Pancreas (tissue), 10 donors: ENCODE measurements around the gene PIMREG. TPM values are rescaled to one million over a fixed set of nuclear protein-coding genes. Genes with fewer than 3 reads are reported as not detected.
A peak's percentile ranks its signal among the peaks of the same experiment; 100 is the strongest.

ENCODE experiments used
- ATAC-seq, 4 donors: fragments of 200-7000 bp; cut with Tn5 transposase; one replicate each; pipeline versions ENCODE4 v1.8.0 to v1.9.1; 2020; ENCODE audit warnings: mild to moderate bottlenecking in 4 of 4, moderate library complexity in 4 of 4
- DNase-seq, 6 donors: peaks; one replicate each; pipeline ENCODE4 v3.0.0-alpha.2; 2020
- FAIRE-seq: peaks from 2 replicates; lab custom pipeline; 2012; peaks lifted over from hg19 to GRCh38; lab: Jason Lieb, UNC
- H3K27ac ChIP-seq, 4 donors: fragments of 200-600 bp; sonication (generic); 1 replicate in 3 of 4; 2 replicates in 1 of 4; pipeline versions ENCODE4 v1.5.0 to v1.8.0; 2020
- H3K27me3 ChIP-seq, 4 donors: fragments of 200-600 bp; one replicate each; pipeline ENCODE4 v1.8.0; 2021
- H3K36me3 ChIP-seq, 3 donors: fragments of 200-600 bp; sonication (generic) in 1 of 3; one replicate each; pipeline versions ENCODE4 v1.5.0 to v1.8.0; 2020 to 2021
- H3K4me1 ChIP-seq, 3 donors: fragments of 200-600 bp; one replicate each; pipeline ENCODE4 v1.8.0; 2021
- H3K4me3 ChIP-seq, 4 donors: fragments of 200-600 bp; sonication (generic) in 2 of 4; one replicate each; pipeline versions ENCODE4 v1.5.0 to v1.8.0; 2020 to 2021
- H3K9me3 ChIP-seq, 4 donors: fragments of 200-600 bp; one replicate each; pipeline ENCODE4 v1.8.0; 2021
- CTCF ChIP-seq, 4 donors: fragments of 200-600 bp; sonication (generic) in 3 of 4; IDR thresholded peaks; one replicate each; pipeline versions ENCODE4 v1.5.0 to v1.8.0; 2021; ENCODE audit warnings: antibody characterized with exemption in 4 of 4
- WGBS, 2 donors: extraction: QIAGEN DNeasy Blood & Tissue Kit; methylation state at CpG; one replicate each; pipeline ENCODE4 v1.1.7; 2013; 5-methylcytosine and 5-hydroxymethylcytosine counted together
- intact Hi-C, 3 donors: fragments of 100-400 bp; cut with DNase I; formaldehyde crosslinking; loops; one replicate each; pipeline versions ENCODE4 v1.11.1 to v1.14.2; 2022
- polyA plus RNA-seq, 2 donors: library from polyadenylated mRNA; stranded (reverse); fragments of 200-250 nt; gene quantifications; one replicate each; pipeline ENCODE4 v1.2.3, GENCODE V29; 2013
- total RNA-seq, 6 donors: library from RNA; stranded (reverse); fragmentation: NEBNext Ultra II Directional in 4 of 6; extraction: Animal tissue kit (Norgen Biotek cat#: 25700) in 4 of 6; gene quantifications; one replicate each; pipeline versions ENCODE4 v1.2.1 to v1.2.4, GENCODE V29; 2021 to 2023
- donor health status: healthy with polysubstance abuse.
- donor health status: DM: no; HTN: no; CAD: no; lungs with moderate emphysema.
- donor health status: DM: no; HTN: no; CAD: no.
- donor health status: control.
- donor health status: control.
- donor health status: Bipolar disorder and iron deficiency.
- donor health status: DM: yes; HTN: yes; CAD: no.
- donor health status: DM: no; HTN: no; CAD: no.
- donor health status: DM: no; HTN: no; CAD: no.
- donor health status: DM: yes; HTN: yes; CAD: no.

The PIMREG gene
- total and polyA plus RNA-seq, 8 donors = 0.09 to 0.50 (median 0.14) TPM; not detected in 4

DNA sequence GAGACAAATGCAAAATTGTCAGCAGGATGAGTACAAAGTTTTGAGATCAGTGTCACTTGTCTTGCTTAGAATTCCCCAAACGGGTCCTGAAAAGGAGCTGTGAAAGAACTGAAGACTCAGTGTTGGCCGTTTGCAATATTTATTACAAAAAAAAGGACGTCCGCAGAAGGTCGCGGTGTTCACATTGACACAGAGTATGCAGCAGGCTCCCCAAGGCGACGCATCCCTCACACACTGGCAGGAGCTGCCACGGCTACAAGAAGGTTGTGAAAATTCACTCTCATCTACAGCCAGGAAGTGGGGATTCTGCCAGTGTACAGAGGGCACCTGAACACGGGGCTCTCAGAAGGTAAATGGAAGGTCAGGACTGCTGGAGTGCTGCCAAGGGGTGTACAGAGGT is 35.5 kb upstream of the PIMREG start:
- no peak for TF ChIP-seq CTCF (IDR thresholded peaks at IDR 0.05)
- no peak for ATAC-seq
- H3K9me3 ChIP-seq = no peaks in the 10 kb centered on the region
- H3K27ac ChIP-seq = no peak overlapping the region
- no peaks in the 10 kb centered on the region for H3K36me3 ChIP-seq
- H3K4me3 ChIP-seq = no peak overlapping the region
- DNase-seq = peak in 1 of 6 donors; percentile 42
- WGBS, 2 donors = 34 to 39% methylated on average over 10 of the region's 10 CpGs
- H3K27me3 ChIP-seq = no peaks in the 10 kb centered on the region
- FAIRE-seq = no peak
- intact Hi-C loops = no loop called here
- H3K4me1 ChIP-seq = no peaks in the 10 kb centered on the region

- 64 to 76% methylated on average over 1 of the region's 1 CpG for WGBS, 2 donors
- H3K9me3 ChIP-seq = no peaks in the 10 kb centered on the region
- H3K4me3 ChIP-seq = no peak overlapping the region
- peak in 1 of 6 donors; percentile 1 for DNase-seq
- no peak for FAIRE-seq
- H3K27me3 ChIP-seq = no peaks in the 10 kb centered on the region
- peak in 3 of 4 donors; percentile 55 to 74 (median 57) for ATAC-seq
- no peaks in the 10 kb centered on the region for H3K36me3 ChIP-seq
- no peaks in the 10 kb centered on the region for H3K4me1 ChIP-seq
- TF ChIP-seq CTCF (IDR thresholded peaks at IDR 0.05) = no peak
- intact Hi-C loops = no loop called here
- no peak overlapping the region for H3K27ac ChIP-seq
These were observed 31.2 kb upstream of the PIMREG start for GRCh38 chr17:6413065-6413464.

GRCh38 chr17:6415616-6416015 is 28.6 kb upstream of the PIMREG start:
- Histone ChIP-seq H3K27ac (no peak overlapping the region), H3K36me3 (no peaks in the 10 kb centered on the region), H3K27me3 (no peaks in the 10 kb centered on the region), H3K4me3 (no peak overlapping the region), H3K4me1 (no peaks in the 10 kb centered on the region), H3K9me3 (no peaks in the 10 kb centered on the region)
- ATAC-seq (no peak), DNase-seq (no peak), FAIRE-seq (no peak)
- TF ChIP-seq CTCF (IDR thresholded peaks at IDR 0.05) = no peak
- WGBS, 2 donors = 47 to 65% methylated on average over 8 of the region's 8 CpGs
- intact Hi-C loops = no loop called here

DNA sequence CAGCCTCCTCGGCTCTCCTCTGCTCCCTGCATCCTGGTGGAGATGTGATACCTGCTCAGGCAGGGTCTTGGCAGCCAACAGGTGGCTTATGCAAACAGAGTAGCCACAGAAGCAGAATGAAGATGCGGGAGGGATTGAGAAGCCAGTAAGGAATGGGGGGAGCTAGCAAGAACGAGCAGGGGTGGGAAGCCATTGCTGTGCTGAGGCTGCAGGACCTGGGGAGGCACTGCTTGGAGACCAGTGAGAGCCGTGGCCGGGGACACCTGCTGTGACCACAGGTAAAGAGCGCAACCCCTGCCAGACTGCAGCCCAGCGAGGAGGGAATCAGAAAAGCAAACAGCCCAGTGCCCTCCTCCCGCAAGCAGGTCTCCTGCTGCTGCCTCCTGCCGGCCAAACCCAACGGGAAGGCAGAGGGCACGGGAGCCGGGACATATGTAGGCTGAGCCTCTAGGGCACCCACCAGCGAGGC is 24.0 kb upstream of the PIMREG start:
- H3K36me3 ChIP-seq = no peaks in the 10 kb centered on the region
- H3K27me3 ChIP-seq = no peaks in the 10 kb centered on the region
- 10 to 12% methylated on average over 13 of the region's 13 CpGs for WGBS, 2 donors
- H3K4me1 ChIP-seq = no peaks in the 10 kb centered on the region
- intact Hi-C loops = loop anchor here in 2 of 3 donors (5.0 to 10.0 kb wide), 2 partner anchors 833 to 835 kb away; partner anchors contain the start of gene NLRP1 (in 1 of the 2)
- H3K27ac ChIP-seq = no peak overlapping the region
- FAIRE-seq = no peak
- no peak for DNase-seq
- TF ChIP-seq CTCF (IDR thresholded peaks at IDR 0.05) = no peak
- no peaks in the 10 kb centered on the region for H3K9me3 ChIP-seq
- H3K4me3 ChIP-seq = no peak overlapping the region
- peak in 3 of 4 donors; percentile 30 to 52 (median 50) for ATAC-seq
